ENCODE data around the gene PLD3.

DNA sequence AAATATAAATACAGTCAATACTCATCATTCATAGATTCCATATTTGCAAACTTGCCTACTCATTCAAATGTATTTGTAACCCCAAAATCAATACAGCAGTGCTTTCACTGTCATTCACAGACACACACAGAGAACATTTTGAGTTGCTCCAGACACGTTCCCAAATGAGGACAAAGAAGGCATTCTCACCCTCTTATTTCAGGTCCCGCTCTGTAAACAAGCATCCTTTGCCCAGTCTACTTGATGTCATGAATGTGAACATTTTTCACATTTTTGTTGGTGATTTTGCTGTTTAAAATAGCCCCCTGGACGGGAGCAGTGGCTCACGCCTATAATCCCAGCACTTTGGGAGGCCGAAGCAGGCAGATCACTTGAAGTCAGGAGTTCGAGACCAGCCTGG, 15.8 kb upstream of the PLD3 start:
- no peak for TF ChIP-seq POLR2A (IDR thresholded peaks at IDR 0.05; ENCODE audit: low read depth, low read length)
- TF ChIP-seq TAF1 (IDR thresholded peaks at IDR 0.05; ENCODE audit: borderline replicate concordance, low read depth, low read length), result no peak
- no peak for TF ChIP-seq POLR2AphosphoS5 (IDR thresholded peaks at IDR 0.05; ENCODE audit: low read depth, low read length)
